ENCODE data around the gene NR5A2.
A peak's percentile ranks its signal among the peaks of the same experiment; 100 is the strongest.

NR5A2 gene

DNA sequence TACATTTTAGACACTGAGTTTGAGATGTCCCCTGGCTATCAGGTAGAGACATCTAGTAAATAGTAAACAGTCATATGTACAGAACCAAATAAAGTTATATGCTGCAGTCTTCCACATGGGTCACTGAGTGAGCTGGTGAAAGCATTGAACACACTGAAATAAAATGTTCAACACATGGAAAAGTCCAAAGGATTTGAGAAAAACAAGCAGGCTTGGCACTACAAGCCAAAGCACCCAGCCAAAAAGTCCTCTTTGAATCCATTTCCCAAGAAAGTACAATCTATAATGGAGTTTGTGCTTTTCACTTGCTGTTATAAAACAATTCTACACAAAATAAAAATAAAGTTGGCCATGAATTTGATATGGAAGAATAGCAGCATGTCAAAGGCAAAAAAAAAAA lies 135.4 kb downstream of the NR5A2 start:
- no peak for TF ChIP-seq CTCF (IDR thresholded peaks at IDR 0.05; ENCODE audit: low read depth, low read length)
- H3K4me3 ChIP-seq (replicated peaks in 1 of 2; ENCODE audit: low read depth in 2 of 2, low read length in 2 of 2) = no peak overlapping the region
- DNase-seq (ENCODE audit: low read depth in 2 of 2) = no peak

- DNase-seq (ENCODE audit: low read depth in 2 of 2) = no peak
- H3K4me3 ChIP-seq (replicated peaks in 1 of 2; ENCODE audit: low read depth in 2 of 2, low read length in 2 of 2) = no peak overlapping the region
- no peak for TF ChIP-seq CTCF (IDR thresholded peaks at IDR 0.05; ENCODE audit: low read depth, low read length)
Observed at GRCh38 chr1:200163911-200164310, 136.4 kb downstream of the NR5A2 start.

DNA sequence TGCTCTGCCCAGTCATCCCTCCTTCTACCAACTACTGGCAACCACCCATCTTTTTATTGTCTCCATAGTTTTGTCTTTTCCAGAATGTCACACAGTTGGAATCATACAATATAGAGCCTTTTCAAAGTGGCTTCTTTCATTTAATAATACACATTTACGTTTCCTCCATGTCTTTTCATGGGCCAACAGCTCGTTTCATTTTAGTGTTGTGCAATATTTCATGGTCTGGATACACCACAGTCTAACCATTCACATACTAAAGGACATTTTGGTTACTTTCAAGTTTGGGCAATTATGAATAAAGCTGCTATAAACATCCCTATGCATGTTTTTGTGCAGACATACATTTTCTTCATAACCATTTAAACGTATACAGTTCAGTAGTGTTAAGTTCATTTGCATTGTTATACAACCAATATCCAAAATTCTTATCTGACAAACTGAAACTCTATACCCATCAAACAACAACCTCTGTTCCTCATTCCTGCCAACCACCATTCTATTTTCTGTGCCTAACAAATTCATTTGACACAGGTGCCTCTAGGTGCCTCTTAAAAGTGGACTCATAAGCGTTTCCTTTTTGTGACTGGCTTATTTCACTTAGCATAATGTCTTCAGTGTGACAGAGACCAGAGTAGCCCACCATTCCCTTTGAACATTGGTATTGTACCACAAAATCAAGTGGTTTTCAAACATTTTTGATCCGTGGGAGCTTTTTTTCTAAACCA lies 138.1 kb downstream of the NR5A2 start:
- no peak for DNase-seq (ENCODE audit: low read depth in 2 of 2)
- H3K4me3 ChIP-seq (replicated peaks in 1 of 2; ENCODE audit: low read depth in 2 of 2, low read length in 2 of 2) = no peak overlapping the region
- TF ChIP-seq CTCF (IDR thresholded peaks at IDR 0.05; ENCODE audit: low read depth, low read length) = no peak

GRCh38 chr1:200166411-200166810 lies 138.9 kb downstream of the NR5A2 start:
- no peak overlapping the region for H3K4me3 ChIP-seq (replicated peaks in 1 of 2; ENCODE audit: low read depth in 2 of 2, low read length in 2 of 2)
- no peak for DNase-seq (ENCODE audit: low read depth in 2 of 2)
- no peak for TF ChIP-seq CTCF (IDR thresholded peaks at IDR 0.05; ENCODE audit: low read depth, low read length)

- no peak for TF ChIP-seq CTCF (IDR thresholded peaks at IDR 0.05; ENCODE audit: low read depth, low read length)
- DNase-seq (ENCODE audit: low read depth in 2 of 2) = no peak
- H3K4me3 ChIP-seq (replicated peaks in 1 of 2; ENCODE audit: low read depth in 2 of 2, low read length in 2 of 2) = no peak overlapping the region
Observed at GRCh38 chr1:200168926-200169325, 141.4 kb downstream of the NR5A2 start.

GRCh38 chr1:200172311-200172710 lies 144.8 kb downstream of the NR5A2 start:
- DNase-seq (ENCODE audit: low read depth in 2 of 2) = peak in 1 of 2 donors; percentile 35
- no peak for TF ChIP-seq CTCF (IDR thresholded peaks at IDR 0.05; ENCODE audit: low read depth, low read length)
- H3K4me3 ChIP-seq (replicated peaks in 1 of 2; ENCODE audit: low read depth in 2 of 2, low read length in 2 of 2) = no peak overlapping the region

Measured in cardiac fibroblast (primary cell).